ENCODE results near the gene FRAT2.
A peak's percentile ranks its signal among the peaks of the same experiment; 100 is the strongest.
"Not testable (repeated sequence)": the region's sequence is repeated elsewhere in the genome, so short reads cannot be mapped to it uniquely, and the experiment has no call there.

Gene FRAT2

DNA sequence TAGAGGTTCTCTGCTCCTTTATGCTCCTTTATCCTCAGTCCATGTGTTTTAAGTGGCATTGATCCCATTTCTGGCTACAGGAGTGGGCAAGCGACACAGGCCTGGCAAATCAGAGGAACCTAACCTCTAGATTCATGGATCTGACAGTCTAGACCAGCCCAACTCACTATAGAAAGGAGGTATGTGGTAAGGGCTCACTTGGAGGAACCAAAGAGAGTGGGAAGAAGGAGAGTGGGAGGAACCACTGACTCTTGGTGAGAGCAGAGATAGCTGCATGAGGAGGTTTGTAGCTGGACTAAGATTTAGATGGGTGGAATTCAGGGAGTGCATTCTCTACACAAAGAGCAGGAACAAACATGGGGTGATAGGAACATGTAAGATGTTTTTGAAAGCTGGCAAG is 27.1 kb downstream of the FRAT2 start:
- intact Hi-C loops (cut with DNase I): no loop called here
- no peak for DNase-seq

DNA sequence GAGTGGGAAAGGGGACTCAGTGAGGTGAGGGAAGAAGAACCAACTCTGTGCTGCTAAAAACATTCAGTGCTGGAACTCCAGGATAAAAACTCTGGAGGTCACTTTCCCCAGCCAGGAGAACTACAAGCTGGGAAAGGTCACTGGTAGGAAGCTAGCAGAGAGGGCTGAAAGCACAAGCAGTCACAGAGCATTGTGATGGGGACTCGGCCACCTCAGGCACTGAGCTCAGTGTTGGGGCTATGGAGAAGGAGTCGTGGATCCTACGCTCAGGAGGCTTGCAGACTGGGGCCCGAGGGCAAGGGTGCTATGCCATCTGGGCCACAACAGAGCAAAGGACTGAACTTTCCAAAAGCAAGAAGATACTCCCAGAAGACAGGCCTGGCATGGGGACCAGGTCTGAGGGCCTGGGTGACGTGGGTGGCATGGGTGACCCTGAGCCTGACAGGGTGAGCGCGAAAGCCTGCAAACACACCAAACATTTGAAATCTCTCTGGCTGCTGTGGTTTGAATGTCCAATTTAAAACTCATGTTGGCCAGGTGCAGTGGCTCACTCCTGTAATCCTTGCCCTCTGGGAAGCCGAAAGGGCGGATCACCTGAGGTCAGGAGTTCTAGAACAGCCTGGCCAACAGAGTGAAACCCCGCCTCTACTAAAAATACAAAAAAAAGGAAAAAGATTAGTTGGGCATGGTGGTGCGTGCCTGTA is 32.3 kb downstream of the FRAT2 start:
- intact Hi-C loops (cut with DNase I): no loop called here

DNA sequence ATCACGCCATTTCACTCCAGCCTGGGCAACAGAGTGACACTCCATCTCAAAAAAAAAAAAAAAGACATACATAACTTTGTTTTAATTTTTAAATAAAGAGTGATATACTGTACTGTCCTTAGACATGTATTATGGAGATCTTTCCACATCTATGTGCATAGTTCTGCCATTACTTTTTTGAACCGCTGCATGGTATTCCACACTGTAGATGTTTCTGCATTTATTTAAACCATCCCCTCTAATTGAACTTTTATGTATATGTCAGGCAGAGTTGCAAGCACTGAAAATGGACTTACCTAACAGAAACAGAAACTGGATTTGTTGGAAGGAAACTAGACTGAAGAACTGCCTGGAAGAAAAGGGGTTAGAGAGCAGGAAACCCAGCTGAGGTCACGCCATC is 33.5 kb downstream of the FRAT2 start:
- DNase-seq: no peak
- intact Hi-C loops (cut with DNase I): no loop called here

More for the DNA sequence above, 32.3 kb downstream of the FRAT2 start:
- no peak for DNase-seq

DNA sequence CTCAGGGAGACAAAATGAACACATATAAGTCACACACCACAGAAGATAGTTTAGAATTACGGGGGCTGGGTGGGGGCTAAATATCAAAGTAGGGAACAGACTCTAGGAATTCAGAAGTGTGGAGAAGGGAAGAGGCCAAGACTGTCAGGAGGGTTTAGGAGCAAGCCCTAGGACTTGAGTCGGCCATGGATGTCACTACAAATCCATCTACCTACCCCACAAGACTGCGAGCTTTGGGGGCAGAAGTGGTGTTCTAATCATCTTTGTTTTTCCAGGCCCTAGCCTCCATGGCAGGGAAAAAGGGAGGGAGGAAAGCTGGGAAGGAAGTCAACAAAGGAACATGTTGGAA is 36.3 kb downstream of the FRAT2 start:
- DNase-seq: no peak
- intact Hi-C loops (cut with DNase I): no loop called here

DNA sequence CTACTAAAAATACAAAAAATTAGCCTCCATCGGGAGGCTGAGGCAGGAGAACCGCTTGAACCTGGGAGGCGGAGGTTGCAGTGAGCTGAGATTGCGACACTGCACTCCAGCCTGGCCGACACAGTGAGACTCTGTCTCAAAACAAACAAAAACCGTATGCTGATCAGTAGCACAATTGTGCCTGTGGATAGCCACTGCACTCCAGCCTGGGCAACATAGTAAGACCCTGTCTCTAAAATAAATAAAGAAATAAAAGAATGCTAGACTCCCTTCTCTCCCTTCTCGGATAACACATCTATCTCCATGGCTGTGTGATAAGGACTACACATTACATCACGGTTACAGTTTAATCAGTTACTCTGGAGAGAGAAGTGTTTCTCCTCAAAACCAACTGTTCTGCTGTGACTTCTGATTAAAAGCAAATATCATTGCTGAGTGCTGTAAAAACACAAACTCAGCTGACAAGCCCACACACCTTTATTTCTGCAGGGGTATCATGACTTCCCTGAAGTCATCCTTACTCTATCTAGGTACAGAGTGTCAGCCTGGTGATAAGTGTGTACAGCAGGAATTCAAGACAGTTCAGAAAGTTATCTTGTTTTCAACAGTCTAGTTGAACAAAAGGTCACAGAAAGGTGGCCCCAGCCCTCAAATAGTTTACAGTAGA is 36.8 kb downstream of the FRAT2 start:
- intact Hi-C loops (cut with DNase I): no loop called here
- DNase-seq: no peak

DNA sequence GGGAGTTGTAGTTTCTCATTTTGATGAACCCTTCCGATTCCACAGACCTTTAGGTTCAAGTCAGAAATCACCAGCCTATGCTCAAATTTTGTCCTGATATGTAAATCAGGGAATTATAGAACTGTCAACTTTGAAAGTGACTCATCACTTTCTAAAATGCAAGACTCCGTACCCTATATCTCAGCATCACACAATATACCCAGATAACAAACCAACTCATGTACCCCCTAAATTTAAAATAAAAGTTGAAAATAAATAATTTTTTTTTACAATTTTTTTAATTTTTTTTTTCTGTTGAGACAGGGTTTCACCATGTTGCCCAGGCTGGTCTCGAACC is 41.7 kb downstream of the FRAT2 start:
- no peak for DNase-seq
- intact Hi-C loops (cut with DNase I): no loop called here

DNA sequence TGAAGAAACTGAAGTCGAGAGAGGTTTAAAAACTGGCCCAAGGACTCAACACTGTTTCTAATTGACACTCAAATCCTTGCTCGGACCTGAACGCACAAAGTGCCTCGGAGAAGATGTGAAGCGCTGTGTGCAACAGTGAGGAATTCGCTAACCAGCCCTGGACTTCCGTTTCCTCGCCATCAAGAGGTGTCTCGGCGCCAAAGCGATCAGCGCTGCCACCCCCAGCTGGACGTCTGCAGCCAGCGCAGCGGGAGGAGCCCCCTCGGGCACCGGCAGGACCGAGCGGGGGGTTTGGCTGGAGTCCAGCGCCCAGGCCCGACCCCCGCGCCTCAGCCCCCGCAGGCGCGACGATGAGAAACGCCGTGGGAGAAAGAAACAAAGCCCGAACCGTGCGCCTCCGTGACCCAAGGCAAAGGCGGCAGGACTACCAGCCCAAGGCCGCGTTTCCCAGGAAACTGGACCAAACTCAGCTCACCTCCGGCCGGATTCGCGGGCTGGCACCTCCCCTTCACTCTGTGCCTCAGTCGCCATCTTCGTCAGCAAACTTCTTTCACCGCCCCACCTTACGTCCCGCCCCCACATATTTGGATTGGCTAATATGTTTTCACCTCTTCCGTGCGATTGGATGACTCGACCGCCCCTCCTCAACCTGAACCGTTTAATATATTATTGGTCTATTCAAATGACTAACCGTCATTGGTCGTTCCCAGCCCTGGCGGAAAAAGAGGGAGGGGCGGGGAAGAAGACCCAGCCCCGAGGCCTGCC is 42.2 kb downstream of the FRAT2 start, which contains the start of gene ARHGAP19:
Gene ARHGAP19 (minus strand): TSS at position 541 of the 765 bp plus-strand sequence. CDS start 10 bp downstream, at position 531.
- intact Hi-C loops (cut with DNase I): no loop called here

DNA sequence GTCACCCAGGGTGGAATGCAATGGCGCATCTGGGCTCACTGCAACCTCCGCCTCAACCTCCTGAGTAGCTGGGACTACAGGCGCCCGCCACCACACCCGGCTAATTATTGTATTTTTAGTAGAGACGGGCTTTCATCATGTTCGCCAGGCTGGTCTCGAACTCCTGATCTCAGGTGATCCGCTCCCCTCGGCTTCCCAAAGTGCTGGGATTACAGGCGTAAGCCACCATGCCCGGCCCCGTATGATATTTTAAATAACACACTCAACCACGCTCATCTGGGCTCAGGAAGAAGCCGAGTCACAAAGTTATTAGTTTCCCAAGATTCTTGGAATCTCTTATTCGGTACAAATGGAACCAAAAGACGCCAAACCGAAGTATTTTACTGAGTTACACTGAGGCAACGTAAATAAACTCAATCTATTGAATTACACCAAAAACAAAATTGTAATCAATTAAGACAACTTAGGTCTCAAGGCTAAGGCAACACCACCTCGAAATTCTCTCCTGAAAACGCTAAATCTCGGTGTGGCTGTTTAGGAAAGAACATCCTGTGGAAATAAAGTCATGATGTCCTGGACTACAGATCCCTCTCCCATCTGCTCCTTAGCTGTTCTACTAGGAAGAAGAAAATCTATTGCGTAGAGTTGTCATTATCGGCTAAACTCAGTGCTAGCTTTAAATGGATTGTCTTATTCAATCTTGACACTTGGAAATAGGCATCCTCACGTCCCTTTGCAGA is 43.0 kb downstream of the FRAT2 start:
- DNase-seq: no peak
- intact Hi-C loops (cut with DNase I): no loop called here

More for the DNA sequence above, 42.2 kb downstream of the FRAT2 start, which contains the start of gene ARHGAP19:
- peak; percentile 84 to 99 (median 96) for DNase-seq

DNA sequence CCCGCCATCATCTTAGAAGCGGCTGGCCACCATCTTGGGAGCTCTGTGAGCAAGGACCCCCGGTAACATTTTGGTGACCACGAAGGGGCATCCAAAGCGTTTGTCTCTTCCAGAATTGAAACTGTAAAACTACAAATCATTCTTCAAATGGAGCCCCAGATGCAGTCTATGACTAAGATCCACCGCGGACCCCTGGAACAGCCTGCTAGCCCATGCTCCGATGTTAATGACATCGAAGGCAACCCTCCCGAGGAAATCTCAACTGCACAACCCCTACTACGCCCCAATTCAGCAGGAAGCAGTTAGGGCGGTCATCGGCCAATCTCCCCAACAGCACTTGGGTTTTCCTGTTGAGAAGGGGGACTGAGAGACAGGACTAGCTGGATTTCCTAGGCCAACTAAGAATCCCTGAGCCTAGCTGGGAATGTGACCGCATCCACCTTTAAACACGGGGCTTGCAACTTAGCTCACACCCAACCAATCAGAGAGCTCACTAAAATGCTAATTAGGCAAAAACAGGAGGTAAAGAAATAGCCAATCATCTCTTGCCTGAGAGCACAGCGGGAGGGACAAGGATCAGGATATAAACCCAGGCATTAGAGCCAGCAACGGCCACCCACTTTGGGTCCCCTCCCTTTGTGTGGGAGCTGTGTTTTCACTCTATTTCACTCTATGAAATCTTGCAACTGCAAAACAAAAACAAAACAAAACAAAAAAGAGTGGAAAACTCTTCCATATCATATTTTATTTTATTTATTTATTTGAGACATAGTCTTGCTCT is 43.8 kb downstream of the FRAT2 start:
- DNase-seq; intact Hi-C loops (cut with DNase I): not testable (repeated sequence)

DNA sequence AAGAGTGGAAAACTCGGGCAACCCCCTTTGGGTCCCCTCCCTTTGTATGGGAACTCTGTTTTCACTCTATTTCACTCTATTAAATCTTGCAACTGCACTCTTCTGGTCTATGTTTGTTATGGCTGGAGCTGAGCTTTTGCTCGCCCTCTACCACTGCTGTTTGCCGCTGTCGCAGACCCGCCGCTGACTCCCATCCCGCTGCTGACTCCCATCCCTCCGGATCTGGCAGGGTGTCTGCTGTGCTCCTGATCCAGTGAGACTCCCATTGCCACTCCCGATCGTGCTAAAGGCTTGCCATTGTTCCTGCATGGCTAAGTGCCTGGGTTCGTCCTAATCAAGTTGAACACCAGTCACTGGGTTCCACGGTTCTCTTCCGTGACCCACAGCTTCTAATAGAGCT is 44.5 kb downstream of the FRAT2 start:
- DNase-seq; intact Hi-C loops (cut with DNase I): not testable (repeated sequence)
